Amygdala (tissue), 56 donors: ENCODE data around the gene PRUNE2.
"Not testable (repeated sequence)": the region's sequence is repeated elsewhere in the genome, so short reads cannot be mapped to it uniquely, and the experiment has no call there.

Experiments used
- DNase-seq, 56 donors: peaks; one replicate each; lab custom pipeline; 2025; lab: John Stamatoyannopoulos, UW

The PRUNE2 gene, protein sequence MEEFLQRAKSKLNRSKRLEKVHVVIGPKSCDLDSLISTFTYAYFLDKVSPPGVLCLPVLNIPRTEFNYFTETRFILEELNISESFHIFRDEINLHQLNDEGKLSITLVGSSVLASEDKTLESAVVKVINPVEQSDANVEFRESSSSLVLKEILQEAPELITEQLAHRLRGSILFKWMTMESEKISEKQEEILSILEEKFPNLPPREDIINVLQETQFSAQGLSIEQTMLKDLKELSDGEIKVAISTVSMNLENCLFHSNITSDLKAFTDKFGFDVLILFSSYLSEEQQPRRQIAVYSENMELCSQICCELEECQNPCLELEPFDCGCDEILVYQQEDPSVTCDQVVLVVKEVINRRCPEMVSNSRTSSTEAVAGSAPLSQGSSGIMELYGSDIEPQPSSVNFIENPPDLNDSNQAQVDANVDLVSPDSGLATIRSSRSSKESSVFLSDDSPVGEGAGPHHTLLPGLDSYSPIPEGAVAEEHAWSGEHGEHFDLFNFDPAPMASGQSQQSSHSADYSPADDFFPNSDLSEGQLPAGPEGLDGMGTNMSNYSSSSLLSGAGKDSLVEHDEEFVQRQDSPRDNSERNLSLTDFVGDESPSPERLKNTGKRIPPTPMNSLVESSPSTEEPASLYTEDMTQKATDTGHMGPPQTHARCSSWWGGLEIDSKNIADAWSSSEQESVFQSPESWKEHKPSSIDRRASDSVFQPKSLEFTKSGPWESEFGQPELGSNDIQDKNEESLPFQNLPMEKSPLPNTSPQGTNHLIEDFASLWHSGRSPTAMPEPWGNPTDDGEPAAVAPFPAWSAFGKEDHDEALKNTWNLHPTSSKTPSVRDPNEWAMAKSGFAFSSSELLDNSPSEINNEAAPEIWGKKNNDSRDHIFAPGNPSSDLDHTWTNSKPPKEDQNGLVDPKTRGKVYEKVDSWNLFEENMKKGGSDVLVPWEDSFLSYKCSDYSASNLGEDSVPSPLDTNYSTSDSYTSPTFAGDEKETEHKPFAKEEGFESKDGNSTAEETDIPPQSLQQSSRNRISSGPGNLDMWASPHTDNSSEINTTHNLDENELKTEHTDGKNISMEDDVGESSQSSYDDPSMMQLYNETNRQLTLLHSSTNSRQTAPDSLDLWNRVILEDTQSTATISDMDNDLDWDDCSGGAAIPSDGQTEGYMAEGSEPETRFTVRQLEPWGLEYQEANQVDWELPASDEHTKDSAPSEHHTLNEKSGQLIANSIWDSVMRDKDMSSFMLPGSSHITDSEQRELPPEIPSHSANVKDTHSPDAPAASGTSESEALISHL (N-terminal part only)

DNA sequence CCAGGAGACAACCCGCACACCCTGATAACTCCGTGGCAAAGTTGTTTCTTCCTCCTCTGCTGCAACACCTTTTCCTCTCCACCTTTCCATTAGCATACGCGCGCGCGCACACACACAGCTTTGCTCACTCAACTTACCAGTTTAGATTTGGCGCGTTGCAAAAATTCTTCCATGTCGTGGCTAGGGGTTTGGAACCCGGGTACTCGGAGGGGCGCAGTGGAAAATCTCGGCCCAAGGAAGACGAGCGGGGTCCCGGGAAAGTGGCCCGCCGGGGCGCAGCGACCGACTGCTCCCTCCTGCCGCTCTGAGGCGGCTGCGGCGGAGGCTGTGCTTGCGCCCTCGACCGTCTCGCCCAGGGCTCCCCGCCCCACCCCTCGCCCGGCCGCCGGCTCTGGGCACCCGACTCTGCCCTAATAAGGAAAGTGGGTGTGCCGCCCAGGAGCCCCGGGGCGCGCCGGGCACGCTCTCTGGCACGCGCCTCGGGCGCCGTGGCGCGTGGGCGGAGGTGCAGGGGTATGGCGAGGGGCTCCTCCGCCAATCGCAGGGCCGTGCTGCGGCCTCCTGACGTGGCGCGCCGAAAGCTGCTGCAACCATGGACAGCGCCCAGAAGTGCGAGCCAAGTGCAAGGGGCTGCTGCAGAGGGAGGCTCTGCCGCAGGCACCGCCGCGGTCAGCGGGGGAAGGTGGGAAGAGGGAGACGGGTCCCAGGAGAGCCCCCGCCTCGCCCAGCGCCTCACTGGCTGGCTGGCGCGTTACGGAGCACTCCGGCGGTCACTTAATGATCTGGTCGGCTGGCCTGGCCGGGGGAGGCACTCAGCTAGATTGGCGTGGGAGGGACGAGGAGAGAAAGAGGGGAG, at the start of gene PRUNE2:
Gene PRUNE2 (minus strand): TSS at position 324 of the 856 bp plus-strand sequence. CDS start 151 bp downstream, at position 173.
- peak in 46 of 56 donors; percentile 8 to 81 (median 52) for DNase-seq

DNA sequence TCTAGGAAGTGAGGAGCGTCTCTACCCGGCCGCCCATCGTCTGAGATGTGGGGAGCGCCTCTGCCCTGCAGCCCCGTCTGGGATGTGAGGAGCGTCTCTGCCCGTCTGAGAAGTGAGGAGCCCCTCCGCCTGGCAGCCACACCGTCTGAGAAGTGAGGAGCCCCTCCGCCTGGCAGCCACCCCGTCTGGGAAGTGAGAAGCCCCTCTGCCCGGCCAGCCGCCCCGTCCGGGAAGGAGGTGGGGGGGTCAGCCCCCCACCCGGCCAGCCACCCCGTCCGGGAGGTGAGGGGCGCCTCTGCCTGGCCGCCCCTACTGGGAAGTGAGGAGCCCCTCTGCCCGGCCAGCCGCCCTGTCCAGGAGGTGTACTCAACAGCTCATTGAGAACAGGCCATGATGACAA, 49.5 kb upstream of the PRUNE2 start:
- not testable (repeated sequence) for DNase-seq

DNA sequence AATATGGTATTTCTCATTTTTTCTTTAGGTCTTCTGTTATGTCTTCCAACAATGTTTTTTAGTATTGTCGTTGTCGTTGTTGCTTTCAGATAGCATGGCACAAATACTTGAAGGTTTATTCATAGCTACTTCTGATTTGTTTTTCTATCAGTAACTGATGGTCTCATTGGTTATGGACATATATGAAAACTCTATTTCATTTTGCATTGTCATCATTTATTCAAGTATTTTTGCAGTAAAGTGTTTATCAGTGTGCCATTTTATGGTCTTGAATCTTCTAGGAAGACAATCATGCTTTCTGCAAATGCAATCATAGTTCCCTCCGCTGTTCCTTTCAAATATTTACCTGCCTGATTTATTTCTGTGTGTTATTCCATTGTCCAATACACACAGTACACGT, 44.0 kb upstream of the PRUNE2 start:
- no peak for DNase-seq

DNA sequence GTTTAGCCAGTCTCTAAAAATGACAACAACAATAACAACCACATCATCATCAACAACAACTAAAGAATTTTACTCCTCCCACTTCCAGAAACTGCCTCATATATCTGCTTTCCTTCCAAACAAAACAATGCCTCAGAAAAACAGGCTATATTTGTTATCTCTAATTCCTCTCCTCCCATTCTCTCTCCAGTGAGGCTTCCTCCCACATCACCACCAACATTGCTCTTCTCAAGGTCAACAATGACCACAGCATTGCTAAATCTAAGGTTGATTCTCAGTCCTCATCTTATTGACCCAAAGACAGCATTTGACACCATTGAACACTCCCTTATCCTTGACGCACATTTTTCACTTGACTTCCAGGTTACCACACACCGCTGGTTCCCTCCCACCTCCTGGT, 38.1 kb upstream of the PRUNE2 start:
- DNase-seq = no peak

DNA sequence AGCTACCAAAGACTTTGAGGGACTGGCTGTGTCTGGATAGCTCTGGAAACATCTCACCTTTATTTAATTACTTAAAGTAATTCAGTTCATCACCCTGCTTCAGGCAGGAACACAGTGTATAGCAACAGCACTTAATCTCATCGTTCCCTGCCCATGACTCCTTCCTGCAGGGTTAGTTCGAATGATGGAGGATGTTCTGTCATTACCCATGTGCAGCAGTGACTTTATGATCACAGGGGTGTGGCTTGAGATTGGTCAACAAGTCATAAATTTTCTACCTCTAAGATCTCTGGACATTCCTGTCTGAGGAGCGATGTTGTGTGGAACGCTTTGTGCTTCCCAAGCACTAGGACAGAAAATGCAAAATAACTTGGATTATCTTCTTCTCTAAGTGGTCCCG, 37.1 kb upstream of the PRUNE2 start:
- DNase-seq = no peak

DNA sequence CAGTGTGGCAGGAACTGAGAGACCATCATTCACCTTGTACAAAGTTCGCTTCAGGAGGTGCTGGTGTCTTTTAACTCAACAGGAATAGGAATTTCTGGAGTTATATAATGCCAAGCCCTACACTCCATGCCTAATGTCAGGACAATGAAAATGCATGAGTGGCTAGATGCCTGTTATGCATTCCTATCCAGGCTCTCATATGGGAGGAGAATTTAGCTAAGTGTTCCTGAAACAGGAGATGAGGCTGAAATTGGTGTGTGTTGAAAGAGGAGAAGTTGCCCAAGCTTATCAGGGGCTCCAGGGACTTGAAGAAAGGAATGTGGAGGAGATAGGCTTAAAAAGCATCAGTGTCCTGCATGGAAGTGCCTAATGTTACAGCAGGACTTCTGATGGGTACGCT, 26.8 kb upstream of the PRUNE2 start:
- DNase-seq = no peak

DNA sequence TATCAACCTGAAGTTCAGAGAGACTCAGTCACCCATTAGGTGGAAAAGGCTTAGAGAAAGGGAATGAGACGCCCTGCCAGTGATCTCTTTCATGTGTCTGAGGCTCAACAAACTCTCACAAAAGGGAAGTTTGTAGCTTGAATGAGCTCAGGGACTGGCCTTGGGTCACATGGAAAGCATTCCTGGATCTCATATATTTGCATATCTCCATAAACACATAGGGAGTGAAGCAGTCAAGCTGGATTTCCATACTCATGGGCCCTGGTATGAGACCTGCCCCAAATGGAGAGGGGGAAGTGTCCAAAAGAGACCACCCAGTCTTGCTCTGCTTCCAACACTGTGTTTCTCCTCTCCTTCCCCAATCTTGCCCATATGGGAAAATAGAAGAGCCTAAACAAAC, 26.4 kb upstream of the PRUNE2 start:
- no peak for DNase-seq

DNA sequence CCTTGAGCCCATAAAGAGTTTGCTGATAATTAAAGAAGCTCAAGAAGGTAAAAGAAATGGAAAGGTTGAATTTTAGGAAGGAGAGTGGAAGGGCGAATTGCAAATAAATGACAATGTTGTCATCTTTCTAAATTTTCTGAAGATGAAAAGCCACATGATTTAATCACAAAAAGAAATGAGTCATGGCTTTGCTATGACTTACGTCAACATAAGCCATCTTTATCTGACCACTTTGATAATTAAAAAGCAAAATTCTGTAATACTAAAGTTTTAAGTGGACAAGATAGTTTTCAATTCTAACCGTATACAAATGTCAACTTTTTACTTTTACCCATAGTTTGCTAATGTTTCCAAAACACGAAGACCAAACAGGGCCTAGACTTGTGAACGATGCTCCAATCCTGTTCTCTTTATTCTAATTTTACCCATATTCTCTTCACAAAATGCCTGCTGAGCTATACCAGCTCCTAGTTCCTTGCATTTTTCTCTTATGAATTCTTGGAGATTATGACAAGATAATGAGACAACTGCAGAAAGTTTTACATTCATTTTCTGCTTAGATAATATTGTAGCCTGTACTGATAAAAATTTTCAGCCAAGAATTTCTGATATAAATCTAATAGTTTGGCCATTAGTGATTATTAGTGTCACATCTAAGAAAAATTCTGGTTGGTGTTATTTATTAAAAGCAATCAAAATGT, 21.8 kb upstream of the PRUNE2 start:
- DNase-seq = no peak

DNA sequence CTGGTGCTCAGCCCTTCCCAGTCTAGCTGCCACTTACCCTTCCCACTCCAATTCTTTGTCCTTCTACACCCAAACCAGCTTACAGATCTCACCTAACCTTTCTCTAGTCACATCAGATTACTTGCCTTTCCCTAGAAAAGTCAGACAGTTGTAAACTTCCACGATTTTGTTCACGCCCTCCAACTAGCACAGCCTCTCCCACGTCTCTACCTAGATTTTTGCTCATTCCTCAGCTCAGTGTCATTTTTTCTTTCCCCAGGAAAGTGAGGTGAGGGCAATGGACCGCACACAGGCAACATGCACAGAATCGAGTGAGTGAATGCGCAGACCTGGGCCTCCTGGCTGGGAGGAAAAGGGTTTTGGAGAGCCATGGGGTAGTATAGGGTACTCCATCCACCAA, 20.9 kb upstream of the PRUNE2 start:
- no peak for DNase-seq

DNA sequence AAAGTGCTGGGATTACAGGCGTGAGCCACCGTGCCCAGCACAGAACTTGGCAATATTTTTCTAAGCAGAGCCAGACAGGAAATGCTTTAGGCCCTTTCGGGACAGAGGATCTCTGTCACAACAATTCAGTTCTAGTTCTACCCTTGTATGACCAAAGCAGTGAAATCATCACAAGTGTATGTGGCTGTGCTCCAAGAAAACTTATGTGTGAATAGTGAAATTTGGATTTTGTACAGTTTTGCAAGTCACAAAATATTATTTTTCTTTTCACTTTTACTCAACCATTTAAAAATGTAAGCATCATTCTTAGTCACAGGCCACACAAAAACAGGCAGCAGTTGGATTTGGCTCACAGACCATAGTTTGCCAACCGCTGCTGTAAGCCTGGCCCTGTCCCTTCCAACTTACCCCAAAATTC, 20.4 kb upstream of the PRUNE2 start:
- DNase-seq = no peak

DNA sequence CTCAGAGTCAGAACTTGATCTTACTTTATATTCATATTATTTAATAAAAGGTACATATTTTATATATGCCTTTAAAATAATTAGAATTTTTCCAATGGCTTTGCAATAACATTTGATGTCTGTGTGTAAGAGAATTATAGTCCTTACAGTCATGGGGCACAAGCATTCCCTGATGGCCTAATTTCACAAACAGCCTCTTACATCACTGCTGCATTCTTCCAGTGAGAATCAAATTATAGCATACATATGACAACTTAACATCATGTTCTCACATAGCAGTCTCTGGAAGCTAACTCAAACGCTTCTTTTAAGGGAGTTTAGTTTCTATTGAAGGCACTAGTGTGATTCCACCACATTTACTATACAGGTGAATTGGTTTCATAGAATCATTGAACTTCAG, 15.3 kb upstream of the PRUNE2 start:
- no peak for DNase-seq

DNA sequence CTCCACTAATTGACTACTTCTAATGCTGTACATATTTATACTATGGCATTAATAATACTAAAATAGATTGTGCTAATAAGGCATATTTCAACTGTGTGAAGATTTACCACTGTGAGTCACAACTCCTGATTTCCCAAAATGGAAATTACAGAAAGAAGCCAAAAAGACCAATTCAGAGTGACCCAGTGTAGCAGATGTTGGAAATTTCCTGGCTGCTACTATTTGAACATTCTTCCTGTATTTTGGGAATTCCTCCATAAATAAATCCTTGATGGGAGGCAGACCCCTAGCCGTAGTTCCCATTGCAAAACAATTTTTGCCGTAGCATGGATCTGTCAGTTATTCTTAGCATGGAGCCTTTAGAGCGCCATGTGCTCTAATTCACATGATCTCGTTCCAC, 11.4 kb upstream of the PRUNE2 start:
- no peak for DNase-seq

DNA sequence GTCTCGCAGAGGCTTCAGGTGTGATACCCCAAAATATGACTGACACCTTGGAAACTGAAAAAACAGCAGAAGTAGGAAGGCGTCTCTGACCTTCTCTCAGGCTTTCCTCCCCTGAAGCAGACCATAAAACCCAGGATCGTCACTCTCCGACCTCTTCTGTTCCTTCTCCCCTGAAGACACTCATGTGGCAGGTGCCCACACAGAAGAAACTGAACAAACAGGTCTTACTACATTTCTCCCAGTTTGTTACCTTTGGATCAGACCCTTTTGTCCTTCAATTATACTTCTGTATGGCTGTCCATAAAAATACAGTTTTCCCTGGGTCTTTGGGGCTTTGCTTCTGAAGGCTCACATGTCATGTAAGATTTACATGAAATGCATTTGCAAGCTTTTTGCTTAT, 10.3 kb upstream of the PRUNE2 start:
- no peak for DNase-seq

DNA sequence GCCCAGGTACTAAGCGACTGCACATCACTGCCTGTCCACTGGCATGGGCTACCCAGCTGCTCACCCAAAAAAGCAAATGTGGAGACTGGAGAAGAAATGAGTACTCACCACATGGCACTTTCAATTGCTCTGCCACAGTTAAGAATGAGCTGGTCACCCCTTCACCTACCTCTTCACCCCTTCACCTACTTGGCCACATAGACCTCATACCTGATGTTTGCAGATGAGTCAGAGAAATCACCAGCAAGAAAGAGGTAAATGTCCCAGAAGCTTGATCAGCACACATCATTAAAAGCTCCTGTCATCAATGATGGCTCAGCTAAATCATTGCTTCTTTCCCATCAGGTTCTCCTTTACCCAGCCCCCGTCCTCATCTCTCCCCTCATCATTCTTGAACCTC, 7.6 kb upstream of the PRUNE2 start:
- no peak for DNase-seq

DNA sequence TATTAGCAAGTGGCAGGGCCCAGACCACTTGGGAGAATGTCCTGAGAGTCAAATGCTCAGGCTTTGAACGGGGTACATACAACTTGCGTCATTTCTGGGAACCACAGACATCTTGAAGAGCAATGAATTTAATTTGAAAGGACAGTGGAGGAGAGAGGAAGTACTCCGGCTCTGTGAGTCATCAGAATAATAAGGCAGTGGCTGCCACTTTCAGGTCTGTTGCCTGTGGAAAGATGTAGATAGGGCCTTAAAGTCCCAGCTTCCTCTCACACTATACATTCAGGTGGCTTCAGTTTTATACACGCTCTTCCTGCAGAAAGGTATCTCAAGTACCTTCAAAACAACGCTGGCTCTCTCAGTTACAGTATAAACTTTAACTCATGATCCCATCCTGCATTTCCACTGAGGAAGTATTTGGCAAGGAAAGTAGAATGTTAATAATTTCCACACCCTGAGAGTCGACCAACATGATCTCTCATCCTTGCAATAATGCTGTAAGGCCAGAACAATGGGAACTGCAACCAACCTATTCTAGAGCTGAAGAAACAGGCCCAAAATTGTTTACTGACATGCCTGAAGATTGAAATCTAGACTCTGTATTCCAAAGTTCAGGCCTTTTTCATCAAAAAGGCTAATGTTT, 6.8 kb upstream of the PRUNE2 start:
- no peak for DNase-seq

DNA sequence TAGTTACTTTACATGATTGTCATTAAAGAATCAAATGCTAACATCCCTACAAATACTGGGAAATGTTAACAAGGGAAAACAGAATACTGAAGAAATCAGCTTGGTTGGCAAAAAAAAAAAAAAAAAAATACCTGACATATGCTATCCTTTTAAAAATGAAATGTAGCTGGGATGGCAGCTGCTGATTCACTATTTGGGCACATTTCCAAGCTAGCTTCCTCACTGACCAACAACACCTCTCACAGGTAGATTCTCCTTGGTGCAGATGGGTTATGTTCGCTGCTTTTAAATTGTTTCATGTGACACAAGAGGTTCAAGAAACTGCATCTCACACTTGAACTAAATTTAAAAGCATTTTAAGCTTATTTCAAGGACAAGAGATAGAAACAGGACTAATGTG, 6.1 kb upstream of the PRUNE2 start:
- no peak for DNase-seq

DNA sequence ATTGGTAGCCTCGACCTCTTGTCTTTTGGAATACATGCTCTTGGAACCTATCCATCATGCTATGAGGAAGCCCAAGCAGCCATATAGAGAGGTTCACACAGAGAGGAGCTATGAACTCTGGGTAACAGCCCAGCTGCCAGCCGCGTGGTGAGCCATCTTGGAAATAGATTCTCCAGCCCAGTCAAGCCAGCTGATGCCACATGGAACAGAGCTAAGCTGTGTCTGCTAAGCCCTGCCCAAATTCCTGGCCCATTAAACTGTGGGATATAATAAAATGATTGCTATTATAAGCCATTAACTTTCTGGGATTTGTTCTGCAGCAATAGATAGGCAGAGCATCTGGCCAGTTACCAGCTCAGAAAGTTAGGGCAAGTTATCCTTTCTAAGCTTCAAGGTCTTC, 4.9 kb upstream of the PRUNE2 start:
- no peak for DNase-seq

DNA sequence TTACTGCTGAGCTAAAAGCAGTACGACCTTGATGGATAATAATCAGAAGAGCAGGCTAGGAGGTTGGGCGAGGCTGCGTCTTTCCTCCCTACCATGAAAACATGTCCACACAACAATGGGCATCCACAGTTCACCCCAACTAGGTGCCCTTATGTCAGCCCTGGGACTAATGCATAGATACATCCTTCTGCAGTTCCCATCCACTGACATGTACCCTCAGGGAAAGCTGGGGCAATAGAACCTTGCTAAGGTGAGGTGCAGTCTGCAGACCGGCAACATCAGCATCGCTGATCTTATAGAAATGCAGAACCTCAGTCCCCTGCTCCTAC, 697 bp upstream of the PRUNE2 start:
- no peak for DNase-seq
